Measurements from ENCODE around the gene LNPK.
A peak's percentile ranks its signal among the peaks of the same experiment; 100 is the strongest.
"Not testable (repeated sequence)": the region's sequence is repeated elsewhere in the genome, so short reads cannot be mapped to it uniquely, and the experiment has no call there.

LNPK gene, protein sequence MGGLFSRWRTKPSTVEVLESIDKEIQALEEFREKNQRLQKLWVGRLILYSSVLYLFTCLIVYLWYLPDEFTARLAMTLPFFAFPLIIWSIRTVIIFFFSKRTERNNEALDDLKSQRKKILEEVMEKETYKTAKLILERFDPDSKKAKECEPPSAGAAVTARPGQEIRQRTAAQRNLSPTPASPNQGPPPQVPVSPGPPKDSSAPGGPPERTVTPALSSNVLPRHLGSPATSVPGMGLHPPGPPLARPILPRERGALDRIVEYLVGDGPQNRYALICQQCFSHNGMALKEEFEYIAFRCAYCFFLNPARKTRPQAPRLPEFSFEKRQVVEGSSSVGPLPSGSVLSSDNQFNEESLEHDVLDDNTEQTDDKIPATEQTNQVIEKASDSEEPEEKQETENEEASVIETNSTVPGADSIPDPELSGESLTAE

DNA sequence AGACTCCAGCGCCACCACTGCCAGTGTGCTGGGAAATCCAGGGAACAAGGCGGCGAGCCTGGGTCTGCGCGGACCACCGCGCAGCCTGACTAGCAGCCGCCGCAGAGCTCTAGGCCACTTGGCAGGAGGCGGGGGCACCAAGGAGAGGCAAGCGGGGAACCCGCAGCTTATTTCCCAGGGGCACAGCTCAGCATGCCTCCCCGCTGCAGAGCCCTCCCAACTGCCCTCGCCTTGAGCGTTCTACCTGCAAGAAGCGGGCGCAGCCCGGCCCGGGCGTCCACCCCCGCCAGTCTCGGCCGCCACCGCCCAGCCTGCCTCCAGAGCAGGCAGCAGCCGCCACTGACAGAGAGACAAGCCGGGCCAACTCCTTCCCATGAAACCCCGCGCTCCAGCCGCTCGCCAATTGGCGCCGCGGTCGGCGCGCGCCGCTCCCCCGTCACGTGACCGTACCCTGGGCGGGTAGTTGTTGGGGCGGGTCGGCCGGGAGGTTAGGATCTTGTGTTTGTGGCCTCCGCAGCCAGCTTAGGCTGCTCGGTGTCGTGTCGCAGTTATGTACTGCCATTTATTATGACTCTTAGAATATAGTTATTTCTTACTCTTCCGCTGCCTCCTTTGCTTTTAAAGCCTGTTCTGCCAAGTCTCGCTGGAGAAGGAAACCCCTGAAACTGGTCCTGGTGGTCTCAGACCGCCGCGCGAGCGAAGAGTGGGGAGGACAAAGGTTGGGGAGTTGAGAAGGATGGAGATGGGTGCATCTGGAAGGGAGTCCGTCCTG is at the start of gene LNPK:
TSS of gene LNPK (minus strand) at position 352 of the 772 bp plus-strand sequence. CDS start 6,683 bp downstream, outside the sequence.
- DNase-seq = peak; percentile 90

DNA sequence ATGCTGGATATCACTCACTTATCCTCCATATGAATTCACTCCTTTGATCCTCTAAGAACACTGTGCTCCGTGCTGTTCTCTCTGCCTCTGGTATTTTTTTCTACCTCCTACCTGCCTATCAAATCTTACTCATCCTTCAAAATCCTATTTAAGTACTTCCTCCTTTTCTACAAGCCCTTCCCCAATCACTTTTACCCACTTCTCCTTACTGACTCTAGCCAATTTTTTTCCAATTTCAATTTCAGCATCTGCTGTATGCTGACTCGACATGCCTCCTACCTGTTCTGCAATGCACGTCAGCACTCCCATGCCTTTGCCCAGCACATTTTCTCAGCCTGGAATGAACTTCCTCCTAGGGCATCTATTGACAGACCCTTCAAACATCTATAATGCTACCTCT is 37.3 kb upstream of the LNPK start:
- DNase-seq = no peak

- no peak for DNase-seq
Measured at GRCh38 chr2:176038694-176039093, 36.6 kb upstream of the LNPK start.

DNA sequence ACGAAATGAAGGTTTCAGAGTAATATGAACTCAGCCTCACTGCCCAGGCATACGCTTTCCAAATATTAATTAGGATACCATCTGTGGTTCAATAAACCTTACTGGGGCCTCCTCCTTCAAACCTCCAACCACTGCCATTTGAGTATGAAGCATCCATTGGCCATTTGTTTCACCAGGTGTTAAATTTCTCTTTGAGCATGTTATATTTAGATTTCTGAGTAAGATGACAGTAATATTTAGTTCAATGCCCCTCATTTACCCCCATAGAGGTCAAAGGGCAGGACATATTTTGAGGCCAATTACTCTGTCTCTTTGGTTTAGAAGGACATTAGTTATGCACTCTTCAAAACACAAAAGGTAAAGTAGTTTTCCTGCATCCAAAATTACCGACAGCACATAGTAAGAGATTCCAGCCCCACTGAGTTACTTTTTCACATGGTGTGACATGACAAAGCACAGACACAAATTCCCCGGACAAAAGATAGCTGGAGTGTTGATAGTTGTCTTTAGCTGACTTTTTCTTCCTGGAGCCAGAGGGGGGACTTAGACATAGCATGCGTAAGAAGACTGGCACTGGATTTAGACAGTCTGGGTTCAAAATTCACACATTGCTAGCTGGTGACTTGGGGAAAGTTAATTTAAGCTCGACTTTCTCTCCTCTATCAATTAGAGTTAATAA is 33.1 kb upstream of the LNPK start:
- DNase-seq = no peak

- DNase-seq = no peak
Measured at GRCh38 chr2:176027806-176028205, 25.7 kb upstream of the LNPK start.

DNA sequence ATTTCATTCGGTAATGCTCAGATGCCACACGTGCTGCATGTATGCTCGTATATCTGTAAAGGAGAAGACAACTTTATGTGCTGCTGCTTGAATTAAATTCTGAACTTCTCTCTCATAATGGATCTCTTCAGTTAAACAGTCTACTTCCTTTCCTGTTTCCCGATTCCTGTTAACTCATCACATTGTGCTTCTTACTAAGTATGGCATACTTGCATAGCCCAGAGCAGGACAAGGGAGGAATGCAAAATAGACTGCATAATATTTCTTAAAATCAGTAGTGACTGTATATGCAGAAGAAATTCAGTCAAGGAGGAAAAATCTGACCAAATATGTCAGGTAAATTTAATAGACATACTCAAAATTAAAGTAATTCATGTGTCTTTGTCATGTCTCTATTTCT is 23.9 kb upstream of the LNPK start:
- DNase-seq = no peak

DNA sequence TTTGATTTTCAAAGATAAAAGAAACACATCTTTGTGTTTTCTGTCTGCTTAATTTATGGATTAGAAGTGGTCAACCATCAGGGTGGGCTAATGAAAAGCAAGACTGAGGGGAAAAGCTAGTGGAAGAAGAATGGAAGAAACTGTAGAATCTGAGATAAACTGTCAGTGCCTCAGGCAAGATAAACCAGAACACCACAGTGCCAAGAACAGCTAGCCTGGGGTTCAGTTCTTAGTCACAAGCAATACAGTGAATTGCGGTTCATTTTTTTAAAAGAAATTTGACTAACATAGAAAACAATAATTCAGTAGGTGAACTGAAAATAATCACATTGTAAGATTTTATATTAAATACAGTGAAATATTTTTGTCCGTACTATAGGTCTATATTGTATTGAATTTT is 22.0 kb upstream of the LNPK start:
- no peak for DNase-seq

DNA sequence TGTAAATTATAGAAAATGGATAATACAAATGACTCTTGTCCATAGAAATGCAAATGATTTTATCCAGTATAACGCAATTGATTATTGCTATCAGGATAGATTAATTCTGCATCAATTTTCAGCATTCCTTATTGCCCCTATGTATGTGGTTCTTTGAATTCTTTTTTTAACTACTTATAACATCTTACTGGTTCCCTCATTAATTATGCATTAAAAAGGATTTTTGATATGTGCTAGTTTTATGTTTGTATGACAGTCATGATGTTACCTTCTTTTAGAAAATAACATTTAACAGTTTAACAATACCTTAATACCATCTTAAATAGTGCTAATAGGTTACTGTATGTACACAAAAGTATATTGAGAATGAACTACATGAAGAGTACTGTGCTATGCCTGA is 20.0 kb upstream of the LNPK start:
- DNase-seq = no peak

GRCh38 chr2:176020400-176020799 is 18.3 kb upstream of the LNPK start:
- no peak for DNase-seq

DNA sequence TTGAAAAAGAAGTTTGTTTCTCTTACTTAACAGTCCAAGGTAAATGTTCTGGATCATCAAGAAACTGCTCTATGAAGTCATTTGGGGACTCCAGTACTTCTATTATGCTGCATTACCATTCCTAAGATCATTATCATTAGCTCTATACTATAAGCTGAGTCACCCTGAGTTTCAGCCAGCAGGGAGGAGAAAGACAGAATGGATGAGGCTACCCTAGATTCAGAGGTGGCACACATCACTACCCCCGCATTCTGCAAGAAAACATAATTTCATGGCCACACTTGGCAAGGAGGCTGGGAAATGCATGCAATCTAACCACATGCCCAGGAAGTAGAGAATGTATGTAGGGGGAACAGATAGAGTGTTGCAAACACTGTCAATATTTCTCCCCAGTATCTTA is 16.6 kb upstream of the LNPK start:
- DNase-seq = no peak

GRCh38 chr2:176009445-176009844 is 7.4 kb upstream of the LNPK start:
- DNase-seq = no peak

DNA sequence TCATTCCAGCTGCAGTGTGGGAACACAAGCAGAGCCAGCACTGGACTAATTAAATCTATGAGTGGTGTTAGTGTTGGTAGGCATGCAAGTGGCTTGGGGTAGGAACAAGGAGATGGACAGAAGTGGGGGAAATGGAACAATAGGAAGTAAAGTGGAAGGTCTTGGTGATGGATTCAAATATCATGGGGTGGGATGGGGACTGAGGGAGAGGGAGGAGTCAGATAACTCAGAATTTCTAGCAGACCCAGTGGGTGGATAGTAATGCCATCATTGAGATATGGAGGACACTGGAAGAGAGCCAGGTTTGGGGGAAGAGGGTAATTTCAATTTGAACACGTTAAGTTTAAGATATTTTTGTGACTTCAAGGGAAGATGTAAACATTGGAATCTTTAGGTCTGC is 2.9 kb upstream of the LNPK start:
- DNase-seq = no peak

GRCh38 chr2:176003958-176004357 is 1.9 kb upstream of the LNPK start:
- DNase-seq = no peak

DNA sequence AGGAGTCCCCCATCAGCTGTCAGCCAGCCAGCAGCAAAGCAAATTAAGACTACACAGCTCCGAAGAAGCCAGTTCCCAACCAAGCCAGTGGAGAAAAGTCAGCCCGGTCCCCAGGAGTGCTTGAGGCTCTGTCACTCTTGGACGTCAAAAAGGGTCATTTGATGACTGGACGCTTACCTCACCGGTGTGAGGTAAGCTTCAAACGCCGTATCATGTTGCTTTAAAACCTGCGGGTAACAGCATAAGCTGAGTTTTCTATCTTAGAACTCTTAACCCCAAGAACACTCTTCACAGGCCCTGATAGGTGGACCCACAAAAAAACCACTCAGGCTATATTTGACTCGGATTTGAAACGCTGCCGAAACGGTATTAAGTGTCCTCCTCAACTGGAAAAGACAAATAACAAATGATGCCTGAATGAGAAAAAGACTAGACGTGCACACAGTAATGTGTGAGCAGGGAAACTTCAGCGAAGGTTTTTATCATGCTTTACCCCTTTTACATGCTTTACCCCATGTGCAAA is 682 bp upstream of the LNPK start:
- peak; percentile 33 for DNase-seq

- DNase-seq = peak; percentile 38
Measured at GRCh38 chr2:176001281-176001915, 669 bp downstream of the LNPK start.

- DNase-seq = no peak
Measured at GRCh38 chr2:175999283-175999819, 2.7 kb downstream of the LNPK start.

DNA sequence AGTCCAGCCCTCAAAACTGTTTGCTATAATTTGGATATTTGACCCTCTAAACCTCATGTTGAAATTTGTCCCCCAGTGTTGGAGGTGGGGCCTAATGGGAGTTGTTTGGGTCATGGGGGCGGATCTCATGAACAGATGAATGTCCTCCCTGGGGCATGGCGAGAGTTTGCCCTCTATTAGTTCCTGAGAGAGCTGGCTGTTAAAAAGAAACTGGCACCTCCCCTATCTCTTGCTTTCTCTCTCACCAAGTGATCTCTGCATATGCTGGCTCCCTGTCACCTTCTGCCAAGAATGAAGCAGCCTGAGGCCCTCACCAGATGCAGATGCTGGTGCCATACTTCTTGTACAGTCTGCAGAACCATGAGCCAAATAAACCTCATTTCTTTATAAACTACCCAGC is 12.0 kb downstream of the LNPK start:
- DNase-seq = no peak

DNA sequence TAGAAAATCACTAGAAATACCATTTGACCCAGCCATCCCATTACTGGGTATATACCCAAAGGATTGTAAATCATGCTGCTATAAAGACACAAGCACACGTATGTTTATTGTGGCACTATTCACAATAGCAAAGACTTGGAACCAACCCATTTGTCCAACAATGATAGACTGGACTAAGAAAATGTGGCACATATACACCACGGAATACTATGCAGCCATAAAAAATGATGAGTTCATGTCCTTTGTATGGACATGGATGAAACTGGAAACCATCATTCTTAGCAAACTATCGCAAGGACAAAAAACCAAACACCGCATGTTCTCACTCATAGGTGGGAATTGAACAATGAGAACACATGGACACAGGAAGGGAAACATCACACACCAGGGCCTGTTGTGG is 14.9 kb downstream of the LNPK start:
- DNase-seq = not testable (repeated sequence)

GRCh38 chr2:175984846-175985245 is 17.2 kb downstream of the LNPK start:
- DNase-seq = no peak

GRCh38 chr2:175981551-175981950 is 20.5 kb downstream of the LNPK start:
- DNase-seq = no peak

- DNase-seq = no peak
Measured at GRCh38 chr2:175976391-175977157, 25.5 kb downstream of the LNPK start.

DNA sequence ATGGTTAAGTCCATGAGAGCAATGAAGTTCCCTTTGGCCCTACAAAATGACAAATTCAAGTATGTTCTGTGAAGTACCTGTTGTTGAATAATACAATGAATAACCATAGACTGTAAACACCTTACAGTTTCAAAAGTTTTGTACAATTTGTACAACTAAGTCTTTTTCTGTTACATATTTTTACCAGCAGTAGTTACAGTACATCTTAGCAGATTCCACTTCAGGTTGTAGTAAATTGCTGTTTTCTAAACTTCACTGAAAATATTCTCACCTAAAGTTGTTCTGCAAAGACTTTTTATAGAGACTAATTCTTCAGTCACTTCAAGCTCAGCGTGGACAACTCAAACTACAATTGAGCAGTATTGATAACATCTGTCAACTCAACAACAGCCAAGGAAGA is 28.7 kb downstream of the LNPK start:
- no peak for DNase-seq

All from COR-L47 (cell line).